Activated CD4-positive, alpha-beta T cell treated with anti-CD3 and anti-CD28 coated beads, Interleukin-2, amount 50 U/mL, for 1 hour (primary cell): ENCODE measurements around the gene ROR1.

Source experiments
- DNase-seq: peaks from one replicate; pipeline ENCODE4 v3.0.0-alpha.2; 2020

ROR1 gene

DNA sequence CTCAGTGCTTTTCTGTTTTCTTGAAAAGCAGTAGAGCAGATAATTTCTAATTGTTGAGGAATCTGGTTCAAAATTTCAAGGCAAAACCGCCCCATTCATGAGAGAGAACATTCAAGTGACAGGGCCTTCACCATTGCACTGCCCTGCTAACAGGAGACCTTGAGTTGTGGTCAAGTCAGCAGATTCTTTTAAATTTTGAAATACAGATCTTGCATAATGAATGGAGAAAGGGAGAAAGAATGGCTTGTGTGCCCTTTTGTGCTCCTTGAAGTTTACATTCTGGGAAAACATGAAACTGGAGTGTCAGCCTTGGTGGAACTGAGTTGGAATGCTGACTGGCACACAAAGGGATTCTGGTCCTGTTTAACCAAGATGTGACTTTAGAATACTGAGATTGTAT, 265.1 kb downstream of the ROR1 start:
- DNase-seq = no peak

DNA sequence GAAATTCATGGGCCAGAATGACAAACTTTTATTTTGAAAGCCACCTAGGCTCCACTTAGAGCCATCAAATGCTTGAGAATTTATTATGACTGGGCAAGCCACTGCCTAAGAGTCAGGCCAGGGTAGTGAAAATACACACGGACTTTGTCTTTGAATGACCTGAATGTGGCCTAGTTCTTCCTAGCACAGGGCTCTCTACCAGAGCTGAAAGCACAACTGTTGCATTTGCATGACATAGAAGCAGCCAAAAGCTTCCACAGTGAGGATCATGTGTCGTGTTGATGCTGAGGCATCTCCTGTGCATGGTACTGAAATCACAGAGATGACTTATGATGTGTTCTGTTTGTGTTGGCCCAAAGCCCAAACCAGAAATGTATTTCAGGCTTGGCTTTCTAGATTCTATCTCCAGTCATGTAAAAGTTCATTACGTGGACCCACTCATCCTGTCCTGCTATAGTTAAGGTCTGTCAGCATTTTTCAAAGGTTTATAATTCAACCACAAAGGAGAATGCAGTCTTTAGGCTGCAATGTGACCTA, 265.6 kb downstream of the ROR1 start:
- DNase-seq = no peak

GRCh38 chr1:64041371-64042131, 267.7 kb downstream of the ROR1 start:
- no peak for DNase-seq

GRCh38 chr1:64042331-64043100, 268.7 kb downstream of the ROR1 start:
- DNase-seq = no peak

DNA sequence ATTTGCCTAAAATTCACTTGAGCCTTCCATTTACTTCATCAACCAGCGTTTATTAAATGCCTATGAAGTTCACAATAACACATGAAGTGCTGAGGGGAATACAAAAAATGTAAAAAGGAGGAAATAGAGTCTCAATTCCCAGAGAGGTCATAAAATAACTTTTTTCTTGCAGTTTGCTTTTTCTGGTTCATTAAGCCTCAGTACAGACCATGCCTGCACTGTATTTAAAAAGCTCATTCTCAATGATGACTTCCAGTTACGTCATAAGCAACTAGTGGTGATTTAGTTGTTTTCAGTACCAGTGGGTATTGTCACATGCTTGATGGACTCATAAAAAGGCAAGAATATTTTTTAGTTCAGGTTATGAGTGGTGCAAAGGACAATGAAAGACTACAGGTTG, 269.5 kb downstream of the ROR1 start:
- DNase-seq = no peak

- DNase-seq = no peak
Observed at GRCh38 chr1:64043976-64044375, 270.2 kb downstream of the ROR1 start.

- DNase-seq = no peak
Observed at GRCh38 chr1:64046243-64046642, 272.4 kb downstream of the ROR1 start.

DNA sequence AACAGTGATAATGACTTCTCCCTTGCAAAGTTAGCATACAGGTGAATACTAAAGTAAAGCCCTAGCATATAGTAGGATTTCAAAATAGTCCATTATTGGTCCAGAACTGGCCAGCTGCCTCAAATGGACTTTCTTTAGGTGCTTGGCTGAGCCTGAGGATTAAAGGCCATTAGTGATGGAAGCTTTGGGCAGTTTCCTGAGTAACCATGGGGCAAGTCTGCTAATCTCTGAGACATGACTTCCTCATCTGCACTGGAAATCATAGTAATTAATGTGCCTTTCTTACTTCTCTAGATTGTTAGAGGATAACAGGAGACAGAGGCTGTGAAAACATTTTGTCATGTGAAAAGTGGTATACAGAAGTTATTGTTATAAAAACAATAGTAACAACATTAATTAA, 273.1 kb downstream of the ROR1 start:
- DNase-seq = no peak

- DNase-seq = no peak
Observed at GRCh38 chr1:64047549-64047996, 273.8 kb downstream of the ROR1 start.

- no peak for DNase-seq
Observed at GRCh38 chr1:64049900-64050540, 276.2 kb downstream of the ROR1 start.

DNA sequence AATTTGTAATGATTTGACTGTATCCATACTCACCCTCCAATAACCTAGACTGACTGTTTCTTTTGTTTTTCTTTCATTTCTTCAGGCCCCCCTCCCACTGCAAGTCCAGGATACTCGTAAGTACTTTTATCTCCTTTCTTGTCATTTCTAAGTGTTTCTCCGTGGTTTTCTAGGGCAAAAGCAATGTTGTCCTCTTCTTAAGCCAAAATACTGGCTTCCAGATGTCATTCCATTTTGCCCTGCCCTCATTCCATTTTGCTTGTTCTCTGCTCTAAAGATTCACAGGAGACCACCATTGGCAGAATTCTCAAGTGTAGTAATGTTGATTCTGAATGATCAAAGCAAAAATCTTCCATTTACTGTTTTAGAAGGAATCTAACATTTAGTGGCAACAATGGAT, 276.8 kb downstream of the ROR1 start:
- DNase-seq = no peak

DNA sequence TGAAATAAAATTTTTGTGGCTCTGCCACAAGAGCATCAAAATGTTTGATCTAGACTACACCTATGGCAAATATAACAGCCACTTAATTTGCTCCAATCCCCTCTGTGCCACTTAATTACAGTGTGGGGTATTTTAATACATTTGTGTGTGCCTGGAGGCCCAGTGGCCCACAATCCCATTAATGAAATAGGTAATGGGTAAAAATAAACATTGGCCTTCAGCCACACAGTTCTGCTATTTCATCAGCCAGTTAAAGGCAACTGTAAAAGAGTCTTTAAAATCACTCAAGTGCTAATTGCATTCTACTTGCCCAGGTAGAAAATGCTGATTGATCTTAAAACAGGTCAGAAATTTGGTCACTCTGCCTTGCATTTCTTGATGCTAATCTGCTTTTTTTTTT, 278.0 kb downstream of the ROR1 start:
- no peak for DNase-seq

DNA sequence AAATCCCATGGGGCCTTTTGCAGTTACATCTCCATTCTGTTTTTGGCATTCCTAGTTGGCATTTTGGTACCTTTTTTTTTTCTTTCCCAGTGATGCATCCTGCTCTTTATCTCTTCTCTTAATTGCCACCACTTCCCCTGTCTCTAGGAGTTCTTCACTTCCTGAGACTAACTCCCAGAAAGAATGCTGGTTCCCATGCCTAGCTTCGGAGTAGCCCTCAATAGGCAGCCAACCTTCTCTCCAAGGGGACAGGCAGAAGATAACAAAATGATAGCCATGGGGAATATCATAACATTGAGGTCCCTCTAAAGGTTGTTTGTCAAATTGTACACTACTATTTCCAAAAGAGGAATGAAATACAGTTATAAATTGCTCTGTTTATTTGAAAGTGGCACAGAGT, 279.0 kb downstream of the ROR1 start:
- DNase-seq = no peak

GRCh38 chr1:64055310-64055709, 281.5 kb downstream of the ROR1 start:
- DNase-seq = no peak

DNA sequence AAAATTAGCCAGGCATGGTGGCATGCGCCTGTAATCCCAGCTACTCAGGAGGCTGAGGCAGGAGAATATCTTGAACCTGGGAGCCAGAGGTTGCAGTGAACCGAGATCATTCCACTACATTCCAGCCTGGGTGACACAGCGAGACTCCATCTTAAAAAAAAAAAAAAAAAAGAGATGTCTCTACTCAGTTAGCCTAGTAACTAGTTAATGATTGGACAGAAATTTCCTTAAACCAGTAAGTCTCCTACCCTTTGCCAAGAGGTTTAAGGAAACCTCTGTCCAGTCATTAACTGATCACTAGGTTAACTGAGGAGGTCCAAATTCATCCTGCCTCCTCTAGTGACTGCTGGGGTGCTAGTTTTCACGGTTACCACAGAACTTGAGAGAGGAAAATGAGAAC, 285.7 kb downstream of the ROR1 start:
- no peak for DNase-seq

DNA sequence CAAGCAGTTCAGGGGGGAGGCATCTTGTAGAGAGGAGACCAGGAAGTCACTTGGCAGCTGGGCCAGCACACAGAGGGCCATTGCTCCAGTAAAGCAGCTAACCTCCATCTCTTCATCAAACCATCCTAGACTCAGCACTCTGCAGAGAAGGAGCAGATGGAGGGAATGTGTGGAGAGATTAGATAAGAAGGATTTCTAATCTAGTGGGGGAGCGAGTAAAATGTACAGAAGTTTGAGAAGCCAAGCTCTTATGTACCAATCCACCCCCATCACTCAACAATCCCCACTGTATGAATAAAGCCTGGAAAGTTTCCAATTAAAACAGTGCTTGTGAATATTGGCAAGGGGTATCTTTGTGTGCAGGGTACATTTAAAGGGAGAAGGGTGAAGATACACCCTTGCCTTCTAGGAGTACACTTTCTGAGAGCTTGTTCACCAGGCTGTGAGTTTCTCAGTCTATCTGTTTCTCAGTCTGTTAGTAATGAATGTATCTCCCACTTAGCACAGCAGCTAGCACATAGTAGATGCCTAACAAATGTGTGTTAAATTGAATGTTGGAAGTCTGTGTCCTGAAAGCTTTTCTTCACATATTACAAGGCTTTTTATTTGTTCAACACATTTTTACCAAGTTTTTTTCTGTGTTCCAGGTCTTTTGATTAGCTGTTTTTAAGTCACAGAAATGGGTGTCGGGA, 286.9 kb downstream of the ROR1 start:
- no peak for DNase-seq

- DNase-seq = no peak
Observed at GRCh38 chr1:64061430-64062104, 287.8 kb downstream of the ROR1 start.

- DNase-seq = no peak
Observed at GRCh38 chr1:64062529-64062928, 288.7 kb downstream of the ROR1 start.

DNA sequence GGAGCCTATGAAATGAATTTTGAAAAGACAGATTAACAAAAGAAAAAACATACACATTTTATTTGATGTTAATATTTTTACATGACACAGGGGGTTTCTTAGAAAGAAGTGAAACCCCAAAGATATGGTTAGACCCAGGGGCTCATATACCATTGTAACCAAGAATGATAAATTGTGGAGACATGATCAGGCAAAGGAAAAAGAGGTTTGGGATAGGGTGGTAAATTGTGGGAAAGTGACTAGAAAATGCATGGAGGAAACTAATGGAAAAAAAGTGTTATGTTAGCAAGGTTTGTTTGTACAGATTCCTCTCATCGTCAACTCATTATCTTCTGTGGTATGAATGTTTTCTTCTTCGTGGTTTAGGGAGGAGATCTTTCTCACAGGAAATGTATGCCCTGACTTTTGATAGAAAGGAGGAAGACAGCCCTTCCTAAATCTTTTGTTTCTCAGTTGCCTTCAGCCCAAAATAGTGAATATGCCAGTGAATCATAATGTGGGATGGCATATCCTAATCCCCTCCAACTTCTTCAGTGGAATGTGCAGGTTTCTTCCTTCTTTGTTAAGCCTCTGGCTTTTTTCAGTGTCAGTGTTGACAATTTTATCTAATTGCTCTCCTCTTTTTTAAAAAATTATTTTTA, 289.2 kb downstream of the ROR1 start:
- DNase-seq = no peak

DNA sequence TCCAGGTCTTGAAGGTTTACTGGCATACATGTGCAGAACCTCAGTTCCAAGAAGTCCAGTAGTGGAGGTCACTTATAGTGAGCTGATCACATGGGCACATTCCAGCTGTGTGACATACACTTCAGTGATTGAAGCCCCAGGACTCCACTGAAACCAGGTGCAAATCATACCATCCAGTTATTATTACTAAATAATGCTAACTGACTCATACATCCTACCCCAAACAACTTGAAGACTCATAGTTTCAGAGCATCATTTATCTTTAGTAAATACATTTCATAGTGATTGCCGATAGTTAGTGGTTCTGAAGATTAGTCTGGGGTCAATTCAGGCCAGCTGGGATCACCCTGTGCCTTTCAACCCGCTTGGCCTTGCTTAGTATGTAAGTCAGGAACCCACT, 291.8 kb downstream of the ROR1 start:
- DNase-seq = no peak

GRCh38 chr1:64072089-64072793, 298.4 kb downstream of the ROR1 start:
- DNase-seq = no peak
